GM18861 (cell line): ENCODE data around the gene KLHL40.

ENCODE experiments used
- ATAC-seq: cut with Tn5 transposase; IDR thresholded peaks from one replicate; pipeline ENCODE4 v1.9.1; 2021; ENCODE audit not compliant: unreplicated experiment

Gene KLHL40

GRCh38 chr3:42688487-42689420, 3.4 kb downstream of the KLHL40 start:
- ATAC-seq, result no peak

- ATAC-seq, result no peak
Observed at GRCh38 chr3:42689421-42690014, 4.2 kb downstream of the KLHL40 start.

DNA sequence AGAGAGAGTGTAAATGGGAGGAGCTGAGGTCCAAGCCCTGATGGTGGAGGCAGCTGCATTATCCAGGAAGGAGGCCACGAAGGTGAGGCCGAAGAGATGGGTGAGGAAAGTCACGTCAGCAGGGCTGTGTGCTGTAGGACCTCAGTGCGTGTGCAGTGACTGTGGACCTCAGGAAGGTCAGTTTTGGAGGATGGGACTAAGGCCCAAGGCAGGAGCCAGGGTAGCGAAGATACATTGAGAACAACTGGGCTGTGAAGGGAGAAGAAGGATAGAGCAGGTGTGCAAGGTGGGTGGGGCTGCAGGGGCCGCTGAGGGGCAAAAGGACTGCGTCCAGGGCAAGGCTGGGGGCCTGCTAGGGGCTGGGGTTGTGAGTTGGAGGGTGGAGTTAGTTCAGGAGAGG, 4.9 kb downstream of the KLHL40 start:
- ATAC-seq, result no peak

- no peak for ATAC-seq
Observed at GRCh38 chr3:42690766-42691680, 5.7 kb downstream of the KLHL40 start.

- no peak for ATAC-seq
Observed at GRCh38 chr3:42691816-42692666, 6.7 kb downstream of the KLHL40 start.

DNA sequence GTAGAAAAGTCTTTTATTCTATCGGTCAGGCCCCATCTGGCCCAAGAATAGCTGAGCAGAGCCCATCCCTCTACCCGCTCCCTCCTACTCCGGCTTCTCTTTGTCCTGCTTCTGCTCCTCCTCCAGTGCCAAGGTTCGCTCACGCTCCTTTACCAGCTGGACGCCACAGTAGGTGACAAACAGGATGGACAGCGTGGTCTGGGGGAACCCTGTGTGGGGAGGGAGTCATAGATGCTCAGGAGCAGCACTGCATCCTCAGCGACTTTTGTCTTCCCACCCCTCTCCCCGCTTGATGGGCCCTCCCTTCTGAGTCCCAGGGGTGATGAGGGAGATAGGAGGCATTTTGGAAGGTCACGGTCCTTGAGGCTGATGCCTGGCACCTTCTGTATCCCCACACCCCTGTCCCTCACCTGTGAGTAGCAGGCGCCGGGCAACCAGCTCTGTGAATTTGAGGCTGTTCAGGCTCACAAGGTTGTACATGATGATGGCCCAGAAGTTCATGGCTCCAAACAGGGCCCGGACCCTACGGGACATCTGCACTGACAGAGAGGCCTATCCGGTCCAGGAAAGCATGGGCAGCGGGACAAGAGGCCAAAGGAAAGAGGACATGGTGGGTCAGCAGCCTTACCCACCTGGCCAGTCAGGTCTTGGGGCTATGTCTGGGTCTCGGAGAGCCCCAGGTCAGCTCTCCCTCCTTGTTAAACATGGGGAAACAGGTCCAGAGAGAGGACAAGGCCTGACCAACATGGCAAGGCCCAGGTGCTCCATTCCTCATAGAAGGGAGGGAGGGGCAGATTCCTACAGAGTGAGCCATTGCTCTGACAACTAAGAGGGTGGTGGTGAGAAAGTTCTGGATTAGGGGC, 7.6 kb downstream of the KLHL40 start:
- no peak for ATAC-seq

GRCh38 chr3:42693530-42693930, 8.2 kb downstream of the KLHL40 start:
- no peak for ATAC-seq

- no peak for ATAC-seq
Observed at GRCh38 chr3:42694366-42694765, 9.0 kb downstream of the KLHL40 start.

GRCh38 chr3:42696356-42697288, 11.3 kb downstream of the KLHL40 start:
- ATAC-seq, result no peak

GRCh38 chr3:42697289-42698051, 12.1 kb downstream of the KLHL40 start:
- ATAC-seq, result no peak

- no peak for ATAC-seq
Observed at GRCh38 chr3:42698216-42698910, 13.0 kb downstream of the KLHL40 start.

DNA sequence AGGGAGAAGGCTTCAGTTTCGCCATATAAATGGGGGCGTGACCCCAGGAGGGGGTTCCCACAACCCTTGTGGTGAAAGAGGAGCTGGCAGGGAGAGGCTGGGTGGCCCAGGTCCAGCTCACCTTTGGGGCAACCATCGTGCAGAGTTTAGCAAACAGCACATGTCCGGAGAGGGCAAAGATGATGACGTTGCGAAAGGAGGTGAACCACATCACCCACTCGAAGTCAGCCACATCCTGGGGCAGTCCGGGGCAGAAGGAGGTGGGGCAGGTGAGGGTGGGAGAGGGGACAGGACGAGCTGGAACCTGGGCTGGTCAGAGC, 13.5 kb downstream of the KLHL40 start:
- ATAC-seq, result no peak

- no peak for ATAC-seq
Observed at GRCh38 chr3:42699511-42699971, 14.2 kb downstream of the KLHL40 start.

DNA sequence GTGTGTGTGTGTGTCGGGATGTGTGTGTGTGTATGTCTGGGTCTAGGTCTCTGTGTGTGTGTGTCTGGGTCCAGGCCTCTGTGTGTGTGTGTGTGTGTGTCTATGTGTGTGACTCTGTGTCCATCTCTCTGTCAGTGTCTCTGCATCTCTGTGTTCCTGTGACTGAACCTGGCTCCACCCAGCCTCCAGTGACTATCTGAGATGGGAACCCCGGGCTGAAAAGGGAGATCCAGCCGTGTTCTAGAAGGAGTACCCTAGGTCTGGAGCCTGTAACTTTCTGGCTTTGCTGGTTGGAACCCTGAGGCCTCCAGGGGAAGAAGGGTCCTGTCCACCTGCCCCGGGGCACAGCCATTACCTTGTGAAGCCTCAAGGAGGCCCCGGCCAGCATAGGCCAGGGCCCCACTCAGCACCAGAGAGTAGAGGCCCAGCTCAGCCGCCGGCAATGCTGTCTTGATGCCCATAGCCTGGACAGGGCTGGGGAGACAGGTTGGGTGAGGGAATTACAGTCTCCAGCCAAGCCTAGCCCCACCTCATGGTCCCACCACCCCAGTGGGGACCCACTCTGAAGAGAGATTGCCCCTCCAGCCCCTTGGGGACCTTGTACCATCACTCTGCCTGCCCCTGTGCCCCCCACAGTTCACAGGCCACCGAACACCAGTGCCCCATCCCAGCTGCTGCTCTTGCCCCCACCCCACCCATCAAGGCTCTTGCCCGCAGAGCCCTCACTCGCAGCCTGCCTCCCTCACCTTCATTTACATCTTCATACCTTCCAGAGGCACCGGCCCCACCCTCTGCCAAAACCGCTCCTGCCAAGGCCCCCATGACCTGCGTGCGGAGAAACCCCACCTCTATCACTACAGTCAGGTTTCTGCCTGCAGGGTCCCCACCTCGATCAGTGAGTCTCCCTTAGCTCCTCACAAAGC, 15.3 kb downstream of the KLHL40 start:
- ATAC-seq, result no peak

- ATAC-seq, result no peak
Observed at GRCh38 chr3:42701371-42702065, 16.2 kb downstream of the KLHL40 start.
